ENCODE measurements around the gene EVI5L. TPM values are rescaled to one million over a fixed set of nuclear protein-coding genes. Genes with fewer than 3 reads are reported as not detected.

The EVI5L gene
- total and polyA plus RNA-seq, 2 of the 13 experiments (the other 11 are each of a cell fraction or from before 2014, with no cell fraction given), result 1.7 to 2.4 TPM

GRCh38 chr19:7868671-7869452 lies 38.8 kb downstream of the EVI5L start (continued):
- TF ChIP-seq BCLAF1 (IDR thresholded peaks at IDR 0.05), result no peak
- TF ChIP-seq ZNF564 (CRISPR knock-in tag; IDR thresholded peaks at IDR 0.05), result peak; percentile 79; the same call in 1 of the 2 replicates
- 0 out of 2 replicates have a peak, but pooled peaks have one; percentile 81 for TF ChIP-seq ZSCAN20 (CRISPR knock-in tag; IDR thresholded peaks at IDR 0.05; ENCODE audit: borderline replicate concordance)
- no peak for TF ChIP-seq ZNF7 (CRISPR knock-in tag; IDR thresholded peaks at IDR 0.05)
- TF ChIP-seq ZBTB7B (CRISPR knock-in tag; IDR thresholded peaks at IDR 0.05), result 0 out of 2 replicates have a peak, but pooled peaks have one; percentile 27
- no peak for TF ChIP-seq BORCS8-MEF2B (CRISPR knock-in tag; IDR thresholded peaks at IDR 0.05)
- TF ChIP-seq ZNF329 (CRISPR knock-in tag; IDR thresholded peaks at IDR 0.05; ENCODE audit: low read depth), result peak; percentile 65; the same call in 1 of the 2 replicates
- TF ChIP-seq KLF16 (CRISPR knock-in tag; IDR thresholded peaks at IDR 0.05), result peak in 1 of 2 experiments; percentile 10; a peak in 1 of 4 replicates
- peak; percentile 86 for TF ChIP-seq MAX (IDR thresholded peaks at IDR 0.05)
- TF ChIP-seq UBTF (CRISPR knock-in tag; IDR thresholded peaks at IDR 0.05), result peak; percentile 63; the same call in 1 of the 2 replicates
- TF ChIP-seq FOXP4 (CRISPR knock-in tag; IDR thresholded peaks at IDR 0.05), result peak; percentile 32; the same call in 1 of the 2 replicates
- TF ChIP-seq AKAP8 (CRISPR knock-in tag; IDR thresholded peaks at IDR 0.05), result peak; percentile 30; the same call in 1 of the 2 replicates
- TF ChIP-seq ZNF468 (CRISPR knock-in tag; IDR thresholded peaks at IDR 0.05), result no peak
- TF ChIP-seq ONECUT2 (CRISPR knock-in tag; IDR thresholded peaks at IDR 0.05), result no peak
- peak; percentile 29; the same call in 1 of the 2 replicates for TF ChIP-seq ZNF33B (CRISPR knock-in tag; IDR thresholded peaks at IDR 0.05)
- 0 out of 2 replicates have a peak, but pooled peaks have one; percentile 15 for TF ChIP-seq FOXA3 (CRISPR knock-in tag; IDR thresholded peaks at IDR 0.05)
- 0 out of 2 replicates have a peak, but pooled peaks have one; percentile 16 for TF ChIP-seq ZNF234 (CRISPR knock-in tag; conservative IDR thresholded peaks at IDR 0.05)
- TF ChIP-seq ZNF124 (CRISPR knock-in tag; IDR thresholded peaks at IDR 0.05), result no peak
- TF ChIP-seq ZFY (CRISPR knock-in tag; IDR thresholded peaks at IDR 0.05), result peak; percentile 59
- TF ChIP-seq E2F1 (CRISPR knock-in tag; IDR thresholded peaks at IDR 0.05), result 0 out of 2 replicates have a peak, but pooled peaks have one; percentile 32
- TF ChIP-seq SALL1 (CRISPR knock-in tag; IDR thresholded peaks at IDR 0.05), result peak; percentile 40; the same call in 1 of the 2 replicates
- no peak for TF ChIP-seq IKZF1 (IDR thresholded peaks at IDR 0.05)
